ENCODE results near the gene CD86. TPM values are rescaled to one million over a fixed set of nuclear protein-coding genes. Genes with fewer than 3 reads are reported as not detected.
"Not testable (repeated sequence)": the region's sequence is repeated elsewhere in the genome, so short reads cannot be mapped to it uniquely, and the experiment has no call there.

The CD86 gene
- total and polyA plus RNA-seq, 7 donors: 3.0 to 18.5 (median 5.5) TPM

- 81 to 87% methylated on average over 3 of the region's 3 CpGs for WGBS, 2 donors
- TF ChIP-seq POLR2AphosphoS5 (IDR thresholded peaks at IDR 0.05) (no peak), EP300 (IDR thresholded peaks at IDR 0.05) (no peak), POLR2A (IDR thresholded peaks at IDR 0.05) (no peak), CTCF (IDR thresholded peaks at IDR 0.05) (no peak)
- no peak overlapping the region for H3K4me3 ChIP-seq
Observed at GRCh38 chr3:122030381-122031122, 24.6 kb upstream of the CD86 start.

GRCh38 chr3:122031123-122031468 lies 24.1 kb upstream of the CD86 start:
- Histone ChIP-seq H3K27me3 (no peaks in the 10 kb centered on the region), H3K4me3 (no peak overlapping the region), H3K27ac (no peak overlapping the region), H3K9me3 (no peaks in the 10 kb centered on the region), H3K4me1 (no peaks in the 10 kb centered on the region), H3K36me3 (no peaks in the 10 kb centered on the region)
- DNase-seq: no peak
- TF ChIP-seq POLR2AphosphoS5 (IDR thresholded peaks at IDR 0.05): no peak
- no peak for TF ChIP-seq POLR2A (IDR thresholded peaks at IDR 0.05)
- TF ChIP-seq EP300 (IDR thresholded peaks at IDR 0.05): no peak
- TF ChIP-seq CTCF (IDR thresholded peaks at IDR 0.05): no peak
- intact Hi-C loops (cut with DNase I): no loop called here
- WGBS, 2 donors: 87 to 91% methylated on average over 1 of the region's 1 CpG

More at GRCh38 chr3:122030381-122031122, 24.6 kb upstream of the CD86 start:
- no peak for DNase-seq
- intact Hi-C loops (cut with DNase I): no loop called here
- Histone ChIP-seq H3K27ac (no peak overlapping the region), H3K9me3 (no peaks in the 10 kb centered on the region), H3K4me1 (no peaks in the 10 kb centered on the region), H3K27me3 (no peaks in the 10 kb centered on the region), H3K36me3 (no peaks in the 10 kb centered on the region)

- 92 to 97% methylated on average over 1 of the region's 1 CpG for WGBS, 2 donors
- Histone ChIP-seq H3K4me1 (no peaks in the 10 kb centered on the region), H3K27ac (no peak overlapping the region), H3K36me3 (no peaks in the 10 kb centered on the region), H3K27me3 (no peaks in the 10 kb centered on the region), H3K4me3 (no peak overlapping the region), H3K9me3 (peaks cover 0 to 9% (median 0%) of the 10 kb centered on the region in 4 donors)
- no peak for DNase-seq
- intact Hi-C loops (cut with DNase I): no loop called here
- TF ChIP-seq POLR2A (IDR thresholded peaks at IDR 0.05): no peak
- no peak for TF ChIP-seq EP300 (IDR thresholded peaks at IDR 0.05)
Observed at GRCh38 chr3:122032531-122032930, 22.6 kb upstream of the CD86 start.

GRCh38 chr3:122033023-122033422 lies 22.1 kb upstream of the CD86 start:
- WGBS, 2 donors: 64 to 66% methylated on average over 1 of the region's 1 CpG
- Histone ChIP-seq H3K27me3 (no peaks in the 10 kb centered on the region), H3K4me3 (no peak overlapping the region), H3K27ac (no peak overlapping the region), H3K36me3 (no peaks in the 10 kb centered on the region), H3K4me1 (no peaks in the 10 kb centered on the region), H3K9me3 (peaks cover 0 to 9% (median 0%) of the 10 kb centered on the region in 4 donors)
- DNase-seq: no peak
- TF ChIP-seq CTCF (IDR thresholded peaks at IDR 0.05) (no peak), POLR2AphosphoS5 (IDR thresholded peaks at IDR 0.05) (no peak), POLR2A (IDR thresholded peaks at IDR 0.05) (no peak), EP300 (IDR thresholded peaks at IDR 0.05) (no peak)
- intact Hi-C loops (cut with DNase I): no loop called here

- H3K4me3 ChIP-seq; H3K36me3 ChIP-seq; intact Hi-C loops (cut with DNase I); DNase-seq; H3K9me3 ChIP-seq; H3K27ac ChIP-seq; H3K27me3 ChIP-seq; H3K4me1 ChIP-seq: not testable (repeated sequence)
- WGBS, 2 donors: 91% methylated on average over 11 of the region's 16 CpGs
Observed at GRCh38 chr3:122047296-122047695, 7.9 kb upstream of the CD86 start.

- H3K27ac ChIP-seq; DNase-seq; H3K4me3 ChIP-seq; H3K27me3 ChIP-seq; H3K36me3 ChIP-seq; intact Hi-C loops (cut with DNase I); H3K4me1 ChIP-seq; H3K9me3 ChIP-seq: not testable (repeated sequence)
- 88 to 94% methylated on average over 11 of the region's 11 CpGs for WGBS, 2 donors
Observed at GRCh38 chr3:122047773-122048172, 7.4 kb upstream of the CD86 start.

Measured in sigmoid colon (tissue), 7 donors.